Measurements from ENCODE around the gene PLK5. TPM values are rescaled to one million over a fixed set of nuclear protein-coding genes. Genes with fewer than 3 reads are reported as not detected.
"Not testable (repeated sequence)": the region's sequence is repeated elsewhere in the genome, so short reads cannot be mapped to it uniquely, and the experiment has no call there.

PLK5 gene
- total RNA-seq: not detected

GRCh38 chr19:1523412-1524286 is at the start of gene PLK5:
PLK5 (plus strand) TSS chr19:1524077; CDS start chr19:1526997, 2,920 bp downstream.
- Mint-ChIP-seq H3K27me3 (peaks cover 17% of the 10 kb centered on the region), H3K9me3 (no peaks in the 10 kb centered on the region), H3K36me3 (ENCODE audit: low read depth) (no peaks in the 10 kb centered on the region), H3K27ac (no peak within 1 kb of the TSS), H3K4me3 (no peak within 1 kb of the TSS), H3K4me1 (peaks cover 6% of the 10 kb centered on the region)
- no peak for ATAC-seq (replicated peaks)

GRCh38 chr19:1474765-1475351 is 49.0 kb upstream of the PLK5 start:
- Mint-ChIP-seq H3K36me3 (ENCODE audit: low read depth) (peaks cover 15% of the 10 kb centered on the region), H3K4me3 (no peak overlapping the region), H3K27ac (no peak overlapping the region), H3K4me1 (no peaks in the 10 kb centered on the region), H3K9me3 (no peaks in the 10 kb centered on the region), H3K27me3 (no peaks in the 10 kb centered on the region)
- no peak for ATAC-seq (replicated peaks)

GRCh38 chr19:1475751-1476437 is 48.0 kb upstream of the PLK5 start:
- H3K36me3 Mint-ChIP-seq (ENCODE audit: low read depth): peaks cover 15% of the 10 kb centered on the region
- H3K27me3 Mint-ChIP-seq: no peaks in the 10 kb centered on the region
- H3K4me1 Mint-ChIP-seq: no peaks in the 10 kb centered on the region
- ATAC-seq (replicated peaks): no peak
- no peak overlapping the region for H3K4me3 Mint-ChIP-seq
- no peak overlapping the region for H3K27ac Mint-ChIP-seq
- H3K9me3 Mint-ChIP-seq: no peaks in the 10 kb centered on the region

GRCh38 chr19:1477056-1477455 is 46.8 kb upstream of the PLK5 start:
- not testable (repeated sequence) for H3K9me3 Mint-ChIP-seq; ATAC-seq (replicated peaks); H3K27me3 Mint-ChIP-seq; H3K4me1 Mint-ChIP-seq; H3K27ac Mint-ChIP-seq
- Mint-ChIP-seq H3K4me3 (peak overlapping the region; percentile 6), H3K36me3 (ENCODE audit: low read depth) (peaks cover 15% of the 10 kb centered on the region)

GRCh38 chr19:1478934-1479707 is 44.8 kb upstream of the PLK5 start, which contains the start of gene C19orf25:
C19orf25 (minus strand) TSS chr19:1479215; CDS start chr19:1478903, 312 bp downstream.
- Mint-ChIP-seq H3K4me3 (peak within 1 kb of the TSS; percentile 78), H3K4me1 (no peaks in the 10 kb centered on the region), H3K36me3 (ENCODE audit: low read depth) (peaks cover 15% of the 10 kb centered on the region), H3K27me3 (no peaks in the 10 kb centered on the region), H3K9me3 (no peaks in the 10 kb centered on the region), H3K27ac (peak within 1 kb of the TSS; percentile 79)
- ATAC-seq (replicated peaks): peak; percentile 99

GRCh38 chr19:1481224-1481892 is 42.5 kb upstream of the PLK5 start:
- H3K9me3 Mint-ChIP-seq: no peaks in the 10 kb centered on the region
- no peaks in the 10 kb centered on the region for H3K27me3 Mint-ChIP-seq
- H3K4me3 Mint-ChIP-seq: no peak overlapping the region
- ATAC-seq (replicated peaks): no peak
- peaks cover 15% of the 10 kb centered on the region for H3K36me3 Mint-ChIP-seq (ENCODE audit: low read depth)
- no peaks in the 10 kb centered on the region for H3K4me1 Mint-ChIP-seq
- H3K27ac Mint-ChIP-seq: no peak overlapping the region

GRCh38 chr19:1481893-1482360 is 42.0 kb upstream of the PLK5 start:
- Mint-ChIP-seq H3K4me3 (no peak overlapping the region), H3K36me3 (ENCODE audit: low read depth) (peaks cover 13% of the 10 kb centered on the region), H3K4me1 (no peaks in the 10 kb centered on the region), H3K9me3 (no peaks in the 10 kb centered on the region), H3K27me3 (no peaks in the 10 kb centered on the region), H3K27ac (no peak overlapping the region)
- ATAC-seq (replicated peaks): no peak

GRCh38 chr19:1482361-1483130 is 41.3 kb upstream of the PLK5 start:
- Mint-ChIP-seq H3K4me3 (no peak overlapping the region), H3K27ac (no peak overlapping the region), H3K36me3 (ENCODE audit: low read depth) (peaks cover 7% of the 10 kb centered on the region), H3K4me1 (no peaks in the 10 kb centered on the region), H3K9me3 (no peaks in the 10 kb centered on the region), H3K27me3 (no peaks in the 10 kb centered on the region)
- ATAC-seq (replicated peaks): no peak

- Mint-ChIP-seq H3K27me3 (no peaks in the 10 kb centered on the region), H3K27ac (no peak overlapping the region), H3K9me3 (no peaks in the 10 kb centered on the region), H3K4me3 (no peak overlapping the region), H3K36me3 (ENCODE audit: low read depth) (peaks cover 7% of the 10 kb centered on the region), H3K4me1 (no peaks in the 10 kb centered on the region)
- ATAC-seq (replicated peaks): no peak
Measured at GRCh38 chr19:1483131-1483978, 40.5 kb upstream of the PLK5 start.

- peaks cover 4% of the 10 kb centered on the region for H3K36me3 Mint-ChIP-seq (ENCODE audit: low read depth)
- no peaks in the 10 kb centered on the region for H3K9me3 Mint-ChIP-seq
- no peak overlapping the region for H3K4me3 Mint-ChIP-seq
- no peaks in the 10 kb centered on the region for H3K27me3 Mint-ChIP-seq
- H3K27ac Mint-ChIP-seq: no peak overlapping the region
- H3K4me1 Mint-ChIP-seq: no peaks in the 10 kb centered on the region
- ATAC-seq (replicated peaks): no peak
Measured at GRCh38 chr19:1483979-1484428, 39.9 kb upstream of the PLK5 start.

GRCh38 chr19:1486720-1487575 is 36.9 kb upstream of the PLK5 start:
- Mint-ChIP-seq H3K27ac (no peak overlapping the region), H3K36me3 (ENCODE audit: low read depth) (no peaks in the 10 kb centered on the region), H3K27me3 (no peaks in the 10 kb centered on the region), H3K4me1 (peaks cover 4% of the 10 kb centered on the region), H3K9me3 (no peaks in the 10 kb centered on the region), H3K4me3 (no peak overlapping the region)
- no peak for ATAC-seq (replicated peaks)

All from activated T-helper 17 cell treated with anti-CD3 and anti-CD28 coated beads, Interleukin-2, amount 50 U/mL, for 72 hours (primary cell).